GM19397 (cell line): ENCODE measurements around the gene IRX3.

ENCODE experiments used
- ATAC-seq: cut with Tn5 transposase; IDR thresholded peaks from one replicate; pipeline ENCODE4 v1.9.1; 2021; ENCODE audit warnings: mild to moderate bottlenecking, moderate library complexity; ENCODE audit not compliant: unreplicated experiment

The IRX3 gene

GRCh38 chr16:54286366-54287130 lies at the start of gene IRX3:
TSS of gene IRX3 (minus strand) at chr16:54286787. CDS start at chr16:54286050, 737 bp downstream.
- no peak for ATAC-seq

- no peak for ATAC-seq
Observed at GRCh38 chr16:54335230-54335629, 48.6 kb upstream of the IRX3 start.

DNA sequence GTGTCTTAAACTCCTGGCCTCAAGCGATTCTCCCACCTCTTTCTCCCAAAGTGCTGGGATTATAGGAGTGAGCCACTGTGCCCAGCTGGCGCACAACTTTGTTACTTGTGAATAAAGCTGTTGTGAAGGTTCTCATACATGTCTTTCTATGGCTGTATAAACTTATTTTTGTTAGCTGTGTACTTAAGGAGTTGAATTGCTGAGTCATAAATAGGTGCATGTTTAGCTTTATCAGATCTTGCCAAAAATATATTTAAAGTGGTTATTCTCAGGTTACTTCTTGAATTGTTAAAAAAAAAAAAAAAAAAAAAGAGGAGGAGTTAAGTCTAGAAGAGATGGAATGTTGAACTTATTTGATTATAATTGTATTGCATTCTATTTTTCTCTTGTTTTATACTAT lies 47.6 kb upstream of the IRX3 start:
- ATAC-seq = no peak

DNA sequence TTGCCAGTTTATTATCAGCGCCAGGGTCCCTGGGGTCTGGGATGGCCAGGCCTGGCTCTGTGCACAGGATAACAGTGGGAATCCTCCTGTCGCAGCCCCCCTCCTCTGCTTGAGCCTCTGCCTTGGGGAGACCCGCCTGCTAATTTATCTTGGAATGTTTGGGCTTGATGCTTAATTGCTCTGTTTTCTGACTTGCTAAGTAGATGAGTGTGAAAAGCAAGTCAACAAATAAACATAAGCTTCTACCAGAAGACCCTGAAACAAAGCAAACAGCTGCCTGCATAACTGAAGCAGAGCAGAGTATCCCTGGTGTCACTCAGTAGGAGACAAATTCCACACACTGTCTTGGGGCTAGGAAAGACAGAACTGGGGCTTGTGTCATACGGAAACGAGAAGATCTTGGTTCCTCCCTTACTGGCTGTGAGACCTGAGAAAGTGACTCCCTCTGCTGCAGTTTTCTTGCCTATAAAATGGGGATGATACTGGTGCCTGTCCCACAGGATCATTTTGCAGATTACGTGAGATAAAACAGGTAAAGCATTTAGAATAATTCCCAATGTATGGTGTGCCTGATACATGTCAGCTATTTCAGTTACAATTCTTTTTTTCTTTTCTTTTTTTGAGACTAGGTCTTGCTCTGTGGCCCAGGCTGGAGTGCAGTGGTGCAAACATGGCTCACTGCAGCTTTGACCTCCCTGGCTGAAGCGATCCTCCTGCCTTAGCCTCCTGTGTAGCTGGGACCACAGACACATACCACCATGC lies 44.8 kb upstream of the IRX3 start:
- ATAC-seq = no peak

DNA sequence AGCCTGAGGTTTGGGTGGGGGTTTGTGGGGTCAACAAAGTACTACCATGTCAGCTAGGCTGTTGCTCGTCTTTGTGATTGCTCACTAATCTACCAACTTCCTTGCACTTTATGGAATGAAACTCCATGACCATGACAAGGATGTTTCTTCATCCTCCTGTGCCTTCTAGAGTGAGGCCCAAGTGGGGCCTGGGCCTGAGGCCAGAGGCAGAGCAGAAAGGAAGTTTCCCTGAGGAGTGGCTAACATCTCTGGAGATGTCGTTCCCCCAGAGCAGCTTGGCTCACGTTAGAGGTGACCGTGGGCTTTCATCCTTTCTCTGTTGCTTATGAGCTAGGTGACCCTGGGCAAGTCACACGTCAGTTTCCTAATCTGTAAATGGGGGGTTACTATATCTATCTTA lies 41.0 kb upstream of the IRX3 start:
- ATAC-seq = no peak

- ATAC-seq = no peak
Observed at GRCh38 chr16:54326266-54326662, 39.7 kb upstream of the IRX3 start.

DNA sequence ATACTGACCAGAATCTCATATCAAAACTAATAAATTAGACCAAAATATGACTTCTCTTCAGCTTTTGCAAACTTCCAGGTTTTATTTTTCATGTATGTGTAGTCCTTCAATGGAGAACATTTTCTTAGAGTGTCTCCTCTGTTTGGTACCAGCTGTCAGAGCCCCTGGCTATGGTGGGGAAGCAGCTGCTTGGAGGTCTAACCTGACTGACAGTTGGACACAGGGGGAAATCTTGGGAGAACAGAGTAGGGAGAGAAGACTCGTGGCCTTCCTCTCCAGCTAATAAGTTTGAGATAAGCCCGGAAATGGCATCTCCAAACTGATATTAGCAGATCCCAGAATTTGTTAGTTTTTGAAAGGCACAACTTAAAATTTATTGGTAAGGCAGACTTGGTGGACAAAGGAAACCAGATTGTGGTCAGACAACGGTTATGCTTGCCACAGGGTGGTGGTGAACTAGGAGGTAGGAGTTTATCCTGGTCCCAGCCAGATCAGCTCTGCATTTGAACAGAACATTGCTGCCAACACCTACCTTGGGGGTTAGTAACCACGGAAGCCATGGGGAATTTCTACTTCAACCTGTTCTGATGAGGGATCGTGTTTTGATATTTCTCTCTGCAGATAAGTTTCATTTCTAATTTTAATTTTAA lies 39.2 kb upstream of the IRX3 start:
- ATAC-seq = no peak

GRCh38 chr16:54324716-54325115 lies 38.1 kb upstream of the IRX3 start:
- ATAC-seq = no peak

DNA sequence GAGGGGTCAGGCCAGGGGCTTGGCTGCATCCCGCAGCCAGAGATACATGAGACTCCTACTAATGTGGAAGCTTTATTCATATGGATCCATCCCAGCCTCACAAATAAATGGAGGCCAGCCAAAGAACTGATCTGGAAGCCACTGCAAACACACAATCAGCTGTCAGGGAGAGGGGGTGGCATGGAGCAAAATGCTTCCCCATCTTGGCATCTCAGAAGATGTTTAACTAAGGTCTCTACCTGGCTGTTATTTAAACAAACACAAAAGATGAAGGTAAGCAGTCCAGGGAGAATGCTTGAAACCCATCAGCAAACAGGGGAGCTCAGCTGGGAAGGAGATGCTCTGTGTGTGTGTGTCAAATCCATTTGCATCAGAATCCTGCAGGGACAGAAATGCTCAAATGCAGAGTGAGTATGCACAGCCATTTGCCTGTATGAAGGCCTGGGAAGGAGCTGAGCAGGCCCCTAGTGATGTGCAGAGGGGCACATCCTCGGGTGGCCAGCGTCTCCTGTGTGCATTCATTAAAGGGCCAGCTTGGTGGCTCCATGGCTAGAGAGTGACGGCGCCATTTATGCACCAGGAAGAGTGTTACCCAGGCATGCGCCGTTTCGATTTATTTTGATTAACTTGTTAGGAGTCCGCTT lies 34.2 kb upstream of the IRX3 start:
- ATAC-seq = no peak

- ATAC-seq = no peak
Observed at GRCh38 chr16:54318941-54319340, 32.4 kb upstream of the IRX3 start.

DNA sequence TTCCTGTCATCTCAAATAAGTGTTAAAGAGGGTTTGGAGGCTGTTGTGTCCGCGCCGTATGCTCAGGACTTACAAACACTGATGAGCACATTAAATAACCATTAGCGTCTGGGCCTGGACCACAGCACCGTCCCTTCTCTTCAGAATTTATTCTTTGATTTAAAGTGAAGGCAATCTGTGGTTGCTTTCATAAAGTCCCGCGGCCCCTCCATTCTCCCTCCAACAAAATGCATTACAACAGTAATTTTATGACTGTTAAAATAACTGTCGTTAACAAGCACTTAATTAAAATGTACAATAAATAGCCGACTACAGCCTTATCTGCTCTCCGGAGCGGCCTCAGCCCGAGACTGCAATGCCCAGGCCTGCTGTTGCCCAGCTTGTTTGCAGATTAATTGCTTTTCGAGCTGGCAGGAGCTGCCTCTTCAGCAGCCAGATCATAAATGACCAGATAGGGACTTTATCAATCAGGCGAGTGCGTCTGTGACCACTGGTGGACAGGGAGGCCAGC lies 30.6 kb upstream of the IRX3 start:
- no peak for ATAC-seq

DNA sequence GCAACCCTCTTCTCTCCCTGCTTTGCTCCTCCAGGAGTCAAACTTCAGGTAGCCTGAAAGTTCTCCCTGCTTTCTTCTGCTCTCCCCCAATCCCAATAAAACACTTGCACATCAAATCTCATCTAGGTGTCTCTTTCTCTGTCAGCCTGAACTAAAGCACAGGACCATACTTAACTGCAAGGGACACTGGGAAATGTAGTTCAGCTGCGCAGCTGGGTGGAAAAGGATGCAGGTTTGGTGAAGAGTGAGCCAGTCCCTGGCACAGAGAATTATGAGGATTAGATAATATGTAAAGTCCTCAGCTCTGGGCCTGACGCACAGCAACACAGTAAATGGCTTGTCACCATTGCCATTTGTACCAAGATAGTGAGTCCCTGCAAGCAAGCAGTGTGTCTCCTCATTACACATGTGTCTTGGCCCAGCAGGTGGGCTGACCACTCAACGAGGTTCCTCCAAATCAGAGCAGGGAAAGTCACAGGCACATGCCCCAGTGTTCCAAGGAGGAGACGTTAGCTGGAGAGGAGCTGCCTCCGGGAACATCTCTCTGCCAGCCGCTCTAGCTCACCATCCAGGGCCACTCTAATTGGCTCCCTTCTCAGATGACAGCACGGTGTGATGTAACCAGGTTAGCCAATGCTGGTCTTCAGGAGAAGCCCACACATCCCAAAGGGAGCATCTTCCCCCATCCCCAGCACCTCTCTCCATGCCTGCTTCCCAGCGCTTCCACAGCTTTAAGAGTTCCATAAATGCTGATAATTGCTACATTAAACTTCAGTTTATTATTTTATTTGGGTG lies 29.7 kb upstream of the IRX3 start:
- no peak for ATAC-seq

DNA sequence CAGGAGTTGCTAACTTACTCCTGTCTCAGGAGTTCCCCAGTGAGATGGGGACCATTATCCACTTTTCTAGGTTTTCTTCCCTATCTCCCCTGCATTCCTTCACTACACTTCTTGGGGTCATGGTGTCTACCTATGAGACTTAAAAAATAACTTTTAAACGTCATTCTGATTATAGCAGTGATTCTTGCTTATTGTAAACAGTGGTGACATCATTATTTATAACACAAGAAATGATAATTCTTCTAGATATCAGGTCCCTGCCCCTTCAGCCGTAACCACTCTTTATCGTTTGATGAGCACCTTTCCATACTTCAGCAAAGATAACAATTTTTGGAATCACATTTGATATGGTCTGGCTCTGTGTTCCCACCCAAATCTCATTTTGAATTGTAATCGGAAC lies 27.2 kb upstream of the IRX3 start:
- ATAC-seq = no peak

DNA sequence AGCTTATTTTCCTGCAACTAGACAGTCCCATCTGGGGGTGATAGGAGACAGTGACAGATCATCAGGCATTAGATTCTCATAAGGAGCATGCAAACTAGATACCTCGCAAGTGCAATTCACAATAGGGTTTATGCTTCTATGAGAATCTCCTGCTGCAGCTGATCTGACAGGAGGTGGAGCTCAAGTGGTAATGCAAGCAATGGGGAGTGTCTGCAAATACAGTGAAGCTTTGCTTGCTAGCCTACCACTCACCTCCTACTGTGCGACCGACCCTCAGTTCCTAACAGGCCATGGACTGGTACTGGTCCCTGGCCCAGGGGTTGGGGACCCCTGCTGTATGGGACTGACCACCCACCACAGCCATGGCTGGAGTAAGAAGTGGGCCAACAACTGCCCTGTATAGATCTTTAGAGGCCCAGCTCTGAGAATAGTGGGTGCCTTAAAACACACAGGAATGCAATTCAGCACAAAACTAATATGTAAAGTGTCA lies 26.0 kb upstream of the IRX3 start:
- ATAC-seq = no peak

- ATAC-seq = no peak
Observed at GRCh38 chr16:54309341-54309740, 22.8 kb upstream of the IRX3 start.

GRCh38 chr16:54305080-54305479 lies 18.5 kb upstream of the IRX3 start:
- no peak for ATAC-seq

DNA sequence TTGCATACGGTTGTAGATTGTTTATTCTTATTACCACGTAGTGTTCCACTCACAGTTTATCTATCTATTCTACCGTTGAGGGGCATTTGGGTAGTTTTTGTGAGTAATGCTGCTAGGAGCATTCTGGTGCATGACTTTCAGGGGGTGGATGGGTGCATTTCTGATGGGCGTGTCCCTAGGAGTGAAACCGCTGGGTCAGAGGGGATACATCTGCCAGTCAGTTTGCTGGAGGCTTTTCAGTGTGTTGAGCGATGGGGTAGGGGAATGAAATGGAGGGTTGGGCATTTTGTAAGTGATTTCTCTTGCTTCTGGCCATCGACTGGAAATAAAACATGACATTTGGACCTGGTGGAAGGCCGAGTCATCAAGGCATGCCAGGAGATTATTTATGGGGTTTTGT lies 17.0 kb upstream of the IRX3 start:
- no peak for ATAC-seq

DNA sequence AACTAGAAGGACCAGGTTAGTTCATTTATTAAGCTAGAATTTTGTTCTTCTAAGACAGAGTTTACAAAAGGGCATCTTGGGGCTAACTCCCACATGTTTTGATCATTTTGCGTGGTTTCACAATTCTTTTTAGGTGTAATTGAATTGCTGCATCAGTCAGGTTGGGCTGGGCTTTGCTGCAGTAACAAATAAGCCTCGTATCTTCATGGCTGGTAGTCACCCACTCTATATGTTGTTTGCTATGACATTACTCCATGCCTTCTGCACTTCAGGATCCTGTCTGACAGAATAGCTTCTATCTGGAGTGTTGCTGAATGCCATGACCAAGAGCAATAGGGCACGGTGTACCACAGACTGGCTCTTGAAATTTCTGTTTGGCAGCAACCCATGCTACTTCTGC lies 10.6 kb upstream of the IRX3 start:
- ATAC-seq = no peak

- no peak for ATAC-seq
Observed at GRCh38 chr16:54296543-54296942, 10.0 kb upstream of the IRX3 start.
